Upper lobe of right lung (tissue), 1 donor: ENCODE results near the gene CFLAR. TPM values are rescaled to one million over a fixed set of nuclear protein-coding genes. Genes with fewer than 3 reads are reported as not detected.
"Not testable (repeated sequence)": the region's sequence is repeated elsewhere in the genome, so short reads cannot be mapped to it uniquely, and the experiment has no call there.

Source experiments
- ATAC-seq: fragments of 200-7000 bp; cut with Tn5 transposase; one replicate; pipeline ENCODE4 v1.9.1; 2020; ENCODE audit warnings: mild to moderate bottlenecking, moderate library complexity
- DNase-seq: peaks from one replicate; pipeline ENCODE4 v3.0.0-alpha.2; 2020
- H3K27ac ChIP-seq: fragments of 200-600 bp; one replicate; pipeline ENCODE4 v1.8.0; 2022
- H3K27me3 ChIP-seq: fragments of 200-600 bp; one replicate; pipeline ENCODE4 v1.8.0; 2022; ENCODE audit warnings: mild to moderate bottlenecking
- H3K36me3 ChIP-seq: fragments of 200-600 bp; one replicate; pipeline ENCODE4 v1.8.0; 2022
- H3K4me1 ChIP-seq: fragments of 200-600 bp; one replicate; pipeline ENCODE4 v1.8.0; 2022
- H3K4me3 ChIP-seq: fragments of 200-600 bp; one replicate; pipeline ENCODE4 v1.8.0; 2022; ENCODE audit warnings: mild to moderate bottlenecking
- H3K9me3 ChIP-seq: fragments of 200-600 bp; one replicate; pipeline ENCODE4 v1.8.0; 2022
- intact Hi-C: fragments of 100-400 bp; cut with DNase I; formaldehyde crosslinking; loops from one replicate; pipeline ENCODE4 v1.11.0; 2022
- total RNA-seq: library from RNA; stranded (reverse); fragmentation: NEBNext Ultra II Directional; extraction: Animal tissue kit (Norgen Biotek cat#: 25700); gene quantifications from one replicate; pipeline ENCODE4 v1.2.1, GENCODE V29; 2021
- TF ChIP-seq, protein P1 (sequence below): fragments of 200-600 bp; IDR thresholded peaks from one replicate; pipeline ENCODE4 v1.8.0; 2022; ENCODE audit warnings: antibody characterized with exemption
- donor health status: DM: no; HTN: yes; CAD: no; lungs with severe emphysema.

The CFLAR gene
- total RNA-seq, 1 donor from 2014 or later, result 316 TPM

DNA sequence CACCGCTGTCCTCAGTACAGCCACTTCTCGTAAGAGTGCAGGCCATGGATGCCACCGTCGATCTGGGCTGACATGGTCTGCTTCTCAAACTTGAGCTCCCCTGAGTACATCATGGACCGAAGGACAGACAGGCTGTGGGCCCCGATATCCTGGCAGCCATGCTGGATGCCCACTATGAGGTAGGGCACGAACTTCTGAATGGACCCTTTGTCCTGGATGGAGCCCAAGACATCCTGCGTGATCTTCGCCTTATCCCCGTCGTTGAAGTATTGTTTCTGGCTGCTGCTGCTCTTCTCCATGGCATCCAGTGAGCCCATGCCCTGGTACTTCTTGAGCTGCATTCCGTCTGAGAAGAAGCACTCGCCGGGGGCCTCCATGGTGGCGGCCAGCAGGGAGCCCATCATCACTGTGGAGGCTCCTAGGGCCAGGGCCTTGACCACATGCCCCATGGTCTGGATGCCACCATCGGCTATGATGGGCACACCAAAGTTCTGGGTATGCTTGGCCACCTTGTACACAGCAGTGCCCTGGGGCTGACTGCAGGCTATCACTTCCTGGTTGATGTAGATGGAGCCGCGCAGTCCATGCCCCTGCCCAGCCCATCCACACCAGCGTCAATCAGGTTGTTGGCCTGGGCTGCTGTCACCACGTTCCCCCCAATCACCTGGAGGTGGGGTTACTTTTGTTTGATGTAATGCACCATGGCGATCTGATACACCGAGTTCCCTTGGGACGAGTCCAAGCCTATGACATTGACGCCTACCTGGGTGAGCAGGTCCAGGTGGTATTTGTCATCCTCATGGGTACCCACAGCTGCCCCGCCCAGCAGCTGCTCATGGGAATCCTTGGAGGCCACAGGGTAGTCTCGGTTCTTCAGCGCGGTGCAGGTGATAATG lies 21.8 kb downstream of the CFLAR start:
- Histone ChIP-seq H3K36me3 (peaks cover 96% of the 10 kb centered on the region), H3K4me1 (peaks cover 49% of the 10 kb centered on the region), H3K9me3 (no peaks in the 10 kb centered on the region), H3K4me3 (no peak overlapping the region), H3K27me3 (no peaks in the 10 kb centered on the region), H3K27ac (no peak overlapping the region)
- TF ChIP-seq, protein P1, sequence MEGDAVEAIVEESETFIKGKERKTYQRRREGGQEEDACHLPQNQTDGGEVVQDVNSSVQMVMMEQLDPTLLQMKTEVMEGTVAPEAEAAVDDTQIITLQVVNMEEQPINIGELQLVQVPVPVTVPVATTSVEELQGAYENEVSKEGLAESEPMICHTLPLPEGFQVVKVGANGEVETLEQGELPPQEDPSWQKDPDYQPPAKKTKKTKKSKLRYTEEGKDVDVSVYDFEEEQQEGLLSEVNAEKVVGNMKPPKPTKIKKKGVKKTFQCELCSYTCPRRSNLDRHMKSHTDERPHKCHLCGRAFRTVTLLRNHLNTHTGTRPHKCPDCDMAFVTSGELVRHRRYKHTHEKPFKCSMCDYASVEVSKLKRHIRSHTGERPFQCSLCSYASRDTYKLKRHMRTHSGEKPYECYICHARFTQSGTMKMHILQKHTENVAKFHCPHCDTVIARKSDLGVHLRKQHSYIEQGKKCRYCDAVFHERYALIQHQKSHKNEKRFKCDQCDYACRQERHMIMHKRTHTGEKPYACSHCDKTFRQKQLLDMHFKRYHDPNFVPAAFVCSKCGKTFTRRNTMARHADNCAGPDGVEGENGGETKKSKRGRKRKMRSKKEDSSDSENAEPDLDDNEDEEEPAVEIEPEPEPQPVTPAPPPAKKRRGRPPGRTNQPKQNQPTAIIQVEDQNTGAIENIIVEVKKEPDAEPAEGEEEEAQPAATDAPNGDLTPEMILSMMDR, result no peak
- DNase-seq, result no peak
- ATAC-seq, result peak; percentile 29
- intact Hi-C loops, result no loop called here

DNA sequence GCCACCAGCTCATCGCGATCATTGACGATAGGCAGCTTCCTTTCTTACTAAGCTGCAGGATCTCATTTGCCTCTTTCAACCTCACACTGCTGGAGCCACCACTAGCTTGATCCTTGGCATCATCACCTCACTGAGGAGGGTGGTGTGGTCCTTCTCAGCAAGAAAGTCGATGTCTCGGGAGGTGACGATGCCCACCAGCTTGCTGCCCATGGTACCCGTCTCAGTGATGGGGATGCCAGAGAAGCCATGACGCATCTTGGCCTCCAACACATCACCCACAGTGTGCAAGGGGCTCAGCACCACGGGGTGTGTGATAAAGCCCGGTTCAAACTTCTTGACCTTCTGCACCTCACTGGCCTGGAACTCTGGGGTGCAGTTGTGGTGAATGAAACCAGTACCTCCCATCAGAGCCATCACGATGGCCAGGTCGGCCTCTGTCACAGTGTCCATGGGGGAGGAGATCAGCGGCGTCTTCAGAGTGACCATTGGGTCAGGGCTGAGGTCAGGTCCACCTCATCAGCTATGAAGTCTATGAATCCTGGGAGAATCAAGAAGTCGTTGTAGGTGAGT lies 22.5 kb downstream of the CFLAR start:
- H3K27ac ChIP-seq, result peak overlapping the region; percentile 48
- H3K9me3 ChIP-seq, result no peaks in the 10 kb centered on the region
- TF ChIP-seq, protein P1, result no peak
- no peaks in the 10 kb centered on the region for H3K27me3 ChIP-seq
- H3K36me3 ChIP-seq, result peaks cover 96% of the 10 kb centered on the region
- H3K4me1 ChIP-seq, result peaks cover 41% of the 10 kb centered on the region
- ATAC-seq (peak; percentile 23), DNase-seq (no peak)
- intact Hi-C loops, result no loop called here
- H3K4me3 ChIP-seq, result no peak overlapping the region

DNA sequence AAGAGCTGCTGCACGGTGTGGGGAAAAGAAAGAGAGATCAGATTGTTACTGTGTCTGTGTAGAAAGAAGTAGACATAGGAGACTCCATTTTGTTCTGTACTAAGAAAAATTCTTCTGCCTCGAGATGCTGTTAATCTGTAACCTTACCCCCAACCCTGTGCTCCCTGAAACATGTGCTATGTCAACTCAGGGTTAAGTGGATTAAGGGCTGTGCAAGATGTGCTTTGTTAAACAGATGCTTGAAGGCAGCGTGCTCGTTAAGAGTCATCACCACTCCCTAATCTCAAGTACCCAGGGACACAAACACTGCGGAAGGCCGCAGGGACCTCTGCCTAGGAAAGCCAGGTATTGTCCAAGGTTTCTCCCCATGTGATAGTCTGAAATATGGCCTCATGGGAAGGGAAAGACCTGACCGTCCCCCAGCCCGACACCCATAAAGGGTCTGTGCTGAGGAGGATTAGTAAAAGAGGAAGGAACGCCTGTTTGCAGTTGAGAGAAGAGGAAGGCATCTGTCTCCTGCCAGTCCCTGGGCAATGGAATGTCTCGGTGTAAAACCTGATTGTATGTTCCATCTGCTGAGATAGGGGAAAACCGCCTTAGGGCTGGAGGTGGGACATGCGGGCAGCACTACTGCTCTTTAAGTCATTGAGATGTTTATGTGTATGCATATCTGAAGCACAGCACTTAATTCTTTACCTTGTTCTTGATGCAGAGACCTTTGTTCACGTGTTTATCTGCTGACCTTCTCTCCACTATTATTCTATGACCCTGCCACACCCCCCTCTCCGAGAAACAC lies 23.2 kb downstream of the CFLAR start:
- DNase-seq, H3K27me3 ChIP-seq, H3K9me3 ChIP-seq, intact Hi-C loops, H3K4me3 ChIP-seq, ATAC-seq: not testable (repeated sequence)
- Histone ChIP-seq H3K4me1 (peaks cover 34% of the 10 kb centered on the region), H3K36me3 (peaks cover 96% of the 10 kb centered on the region), H3K27ac (peak overlapping the region; percentile 59)

DNA sequence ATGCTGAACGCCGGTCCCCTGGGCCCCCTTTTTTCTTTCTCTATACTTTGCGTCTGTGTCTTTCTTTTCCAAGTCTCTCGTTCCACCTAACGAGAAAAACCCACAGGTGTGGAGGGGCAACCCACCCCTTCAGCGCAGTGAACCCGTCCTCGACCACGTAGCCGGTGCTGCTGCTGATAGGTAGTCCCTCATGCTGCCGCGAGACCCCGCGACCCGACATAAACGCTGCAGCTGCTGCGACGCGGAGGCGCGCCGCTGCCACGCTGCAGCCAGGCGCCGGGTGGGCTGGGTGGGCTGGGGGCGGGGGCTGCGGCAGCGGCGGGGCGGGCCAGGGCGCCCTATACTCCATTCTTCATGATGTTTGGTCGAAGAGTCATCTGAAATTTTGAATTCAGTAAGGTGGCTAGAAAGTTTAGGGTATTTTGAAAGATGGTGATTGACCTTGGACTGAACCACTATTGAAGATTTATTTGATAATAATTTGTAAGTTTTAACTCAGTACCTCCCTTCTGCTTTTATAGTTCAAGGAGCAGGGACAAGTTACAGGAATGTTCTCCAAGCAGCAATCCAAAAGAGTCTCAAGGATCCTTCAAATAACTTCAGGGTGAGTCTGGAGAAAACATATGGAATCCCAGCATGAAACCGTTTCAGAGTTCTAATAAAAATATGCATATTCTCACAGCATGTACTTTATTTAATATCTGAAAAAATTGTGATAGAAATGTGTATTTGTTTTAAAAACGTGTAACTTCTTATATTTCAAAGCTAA lies 24.1 kb downstream of the CFLAR start:
- no peak for DNase-seq
- TF ChIP-seq, protein P1, result no peak
- no peaks in the 10 kb centered on the region for H3K27me3 ChIP-seq
- H3K4me1 ChIP-seq, result peaks cover 26% of the 10 kb centered on the region
- no peaks in the 10 kb centered on the region for H3K9me3 ChIP-seq
- intact Hi-C loops, result no loop called here
- H3K36me3 ChIP-seq, result peaks cover 96% of the 10 kb centered on the region
- ATAC-seq, result peak; percentile 63
- H3K27ac ChIP-seq, result peak overlapping the region; percentile 59
- H3K4me3 ChIP-seq, result no peak overlapping the region

DNA sequence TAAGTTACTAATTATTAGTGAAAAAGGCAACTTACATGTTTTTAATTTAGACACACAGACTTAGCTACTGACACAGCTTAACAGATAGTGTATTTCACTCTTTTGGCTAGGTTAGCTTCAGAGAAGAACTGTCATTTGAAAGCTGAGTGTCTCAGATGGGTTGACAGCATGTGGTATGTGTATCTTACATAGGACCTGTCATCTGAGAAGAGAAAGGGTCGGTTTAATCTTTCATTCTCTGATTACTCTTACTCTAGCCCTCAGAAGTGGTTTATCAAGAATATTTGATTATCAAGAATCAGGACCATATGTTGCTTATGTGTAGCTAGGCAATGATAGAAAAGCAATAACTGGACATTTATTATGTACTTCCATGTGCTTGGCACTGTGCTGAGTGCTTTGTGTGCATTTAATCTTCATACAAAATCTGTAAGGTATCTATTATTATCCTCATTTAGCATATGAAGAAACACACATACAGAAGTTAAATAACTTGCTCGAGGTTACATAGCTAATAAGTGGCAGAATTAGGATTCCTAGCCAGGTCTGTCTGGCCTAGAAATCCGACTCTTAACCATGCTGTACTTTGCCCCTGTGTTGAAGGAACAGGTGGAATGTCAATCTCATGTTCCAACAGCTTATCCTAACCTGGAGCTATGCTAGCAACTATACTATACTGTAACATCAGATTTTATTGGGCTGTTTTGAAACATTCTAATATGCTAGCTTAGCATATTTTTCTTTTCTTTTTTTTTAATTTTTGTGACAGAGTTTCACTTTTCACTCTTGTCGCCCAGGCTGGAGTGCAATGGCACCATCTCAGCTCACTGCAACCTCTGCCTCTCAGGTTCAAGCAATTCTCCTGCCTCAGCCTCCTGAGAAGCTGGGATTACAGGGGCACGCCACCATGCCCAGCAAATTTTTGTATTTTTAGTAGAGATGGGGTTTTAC lies 28.4 kb downstream of the CFLAR start:
- Histone ChIP-seq H3K27ac (no peak overlapping the region), H3K27me3 (no peaks in the 10 kb centered on the region), H3K4me1 (peaks cover 18% of the 10 kb centered on the region), H3K4me3 (no peak overlapping the region), H3K9me3 (no peaks in the 10 kb centered on the region), H3K36me3 (peaks cover 95% of the 10 kb centered on the region)
- intact Hi-C loops, result no loop called here
- DNase-seq (no peak), ATAC-seq (no peak)
- TF ChIP-seq, protein P1, result no peak
